Thyroid gland (tissue), 4 donors: ENCODE data around the gene PROC.

Experiments
- CTCF ChIP-seq, 6 experiments: fragments of 200-600 bp in 3 of 6; fragments of 450-650 bp in 3 of 6; sonication (generic) in 3 of 6; IDR thresholded peaks; one replicate each; pipeline ENCODE4 v1.5.1; 2016 to 2019; ENCODE audit warnings: antibody characterized with exemption in 6 of 6, mild to moderate bottlenecking in 2 of 6, inconsistent platforms in 1 of 6, moderate library complexity in 1 of 6
- POLR2A ChIP-seq, 2 donors: fragments of 450-650 bp; IDR thresholded peaks; one replicate each; pipeline ENCODE4 v1.6.1; 2017; ENCODE audit warnings: antibody characterized with exemption in 2 of 2, mild to moderate bottlenecking in 2 of 2, moderate library complexity in 1 of 2

DNA sequence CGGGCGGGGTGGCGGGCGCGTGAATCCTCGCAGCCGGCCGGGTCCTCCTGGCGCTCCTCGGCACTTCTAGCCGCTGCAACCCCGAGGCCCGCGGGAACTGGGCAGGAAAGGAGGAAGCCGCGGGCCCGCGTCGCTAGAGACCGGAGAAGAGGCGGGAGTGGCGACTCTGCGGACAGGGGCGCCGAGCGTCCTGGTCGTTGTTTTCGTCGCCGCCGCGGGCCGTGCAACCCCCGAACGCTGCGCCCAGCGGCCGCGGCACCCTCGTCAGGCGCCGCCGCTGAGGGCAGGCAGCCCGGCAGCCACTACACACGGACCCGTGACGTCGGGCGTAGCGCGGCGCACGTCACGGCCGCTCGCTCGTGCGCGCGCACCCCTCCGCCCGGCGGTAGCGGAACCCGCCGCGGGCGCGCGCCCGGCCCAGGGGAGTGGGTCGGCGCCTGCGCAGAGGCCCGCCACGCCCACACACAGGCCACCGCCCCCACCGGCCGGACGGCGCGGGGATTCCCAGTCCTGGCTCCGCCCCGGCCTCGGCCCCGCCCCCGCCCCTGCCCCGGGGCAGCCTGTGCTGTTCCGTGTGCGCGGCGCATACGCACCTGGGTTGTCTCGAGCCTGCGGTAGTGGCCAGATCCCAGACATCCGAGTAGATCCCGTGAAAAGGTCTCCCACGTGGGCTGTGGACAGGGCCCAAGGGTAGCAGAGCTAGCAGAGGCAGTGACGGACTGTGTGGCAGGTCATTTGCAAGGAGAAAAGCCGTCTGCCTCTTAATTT lies 30.4 kb upstream of the PROC start, which contains the start of gene MAP3K2:
- peak in 1 of 6 experiments; percentile 11 for TF ChIP-seq CTCF (IDR thresholded peaks at IDR 0.05)
- peak; percentile 85 to 92 for TF ChIP-seq POLR2A (IDR thresholded peaks at IDR 0.05)
